GM12874 (cell line): ENCODE results near the gene SLX4IP.

Source experiments
- CTCF ChIP-seq: IDR thresholded peaks from 2 replicates; pipeline ENCODE4 v1.5.1; 2011; ENCODE audit warnings: low read depth, mild to moderate bottlenecking, control low read depth, low read length, moderate library complexity; ENCODE audit not compliant: insufficient read depth

Gene SLX4IP

GRCh38 chr20:10625641-10626040 is 190.5 kb downstream of the SLX4IP start:
- no peak for TF ChIP-seq CTCF

GRCh38 chr20:10626896-10627295 is 191.8 kb downstream of the SLX4IP start:
- no peak for TF ChIP-seq CTCF

- TF ChIP-seq CTCF, result no peak
Observed at GRCh38 chr20:10629946-10630650, 195.0 kb downstream of the SLX4IP start.

GRCh38 chr20:10631126-10631525 is 196.0 kb downstream of the SLX4IP start:
- TF ChIP-seq CTCF, result no peak

GRCh38 chr20:10632721-10633509 is 197.8 kb downstream of the SLX4IP start:
- TF ChIP-seq CTCF, result no peak

- TF ChIP-seq CTCF, result no peak
Observed at GRCh38 chr20:10633718-10634117, 198.6 kb downstream of the SLX4IP start.

- TF ChIP-seq CTCF, result no peak
Observed at GRCh38 chr20:10634211-10634610, 199.1 kb downstream of the SLX4IP start.
